ENCODE data around the gene SOX12.
"Not testable (repeated sequence)": the region's sequence is repeated elsewhere in the genome, so short reads cannot be mapped to it uniquely, and the experiment has no call there.

The SOX12 gene

DNA sequence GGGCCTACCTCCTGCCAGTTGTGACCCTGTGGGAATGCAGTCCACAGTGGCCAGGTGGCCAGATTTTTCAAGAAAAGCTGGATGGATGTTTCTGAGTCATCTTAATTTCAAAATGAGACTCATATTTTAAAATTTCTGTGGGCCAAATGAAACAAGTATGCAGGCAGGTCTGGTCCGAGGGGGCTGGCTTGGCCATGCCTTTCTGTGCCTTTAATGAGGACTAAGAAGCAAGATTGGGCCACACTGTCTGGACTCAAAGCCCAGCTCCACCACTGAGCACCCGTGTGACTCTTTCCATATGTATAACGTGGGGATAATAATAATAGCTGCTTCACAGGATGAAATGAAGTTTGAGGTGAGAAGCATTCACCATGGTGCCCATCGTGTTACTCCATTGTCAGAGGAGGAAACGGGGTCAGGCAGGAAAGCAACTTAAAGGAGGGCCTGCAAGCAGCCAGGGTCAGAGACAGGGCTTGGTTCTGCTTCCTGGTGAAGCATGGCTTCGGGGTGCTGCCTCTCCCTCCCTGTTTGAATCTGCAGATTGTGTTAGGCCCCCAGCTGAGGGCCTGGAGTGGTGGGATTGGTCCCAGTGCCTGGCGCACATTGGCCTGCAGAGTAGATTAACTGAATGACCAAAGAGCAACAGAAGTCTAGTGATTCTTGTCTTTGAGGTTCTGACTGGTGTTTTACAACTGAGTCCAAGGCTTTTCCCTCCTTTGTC, 3.8 kb downstream of the SOX12 start:
- no peak for DNase-seq

DNA sequence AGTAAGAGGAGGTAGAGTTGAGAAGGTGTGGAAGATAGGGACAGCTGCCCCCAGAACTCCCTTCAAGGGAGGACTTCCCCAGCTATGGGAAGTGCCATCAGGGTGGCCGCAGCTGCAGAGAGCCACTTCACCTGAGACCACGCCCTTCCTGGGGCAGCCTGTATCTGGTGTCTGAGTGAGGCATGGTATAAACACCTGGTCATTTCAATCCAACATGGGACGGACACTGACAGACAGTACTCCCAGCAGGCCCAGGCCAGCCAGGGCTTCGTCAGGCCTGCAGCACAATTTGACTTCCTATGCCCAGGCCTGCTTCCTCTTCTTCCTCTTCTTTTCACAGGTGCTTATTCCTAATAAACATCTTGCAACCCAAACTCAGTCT, 4.5 kb downstream of the SOX12 start:
- DNase-seq: no peak

DNA sequence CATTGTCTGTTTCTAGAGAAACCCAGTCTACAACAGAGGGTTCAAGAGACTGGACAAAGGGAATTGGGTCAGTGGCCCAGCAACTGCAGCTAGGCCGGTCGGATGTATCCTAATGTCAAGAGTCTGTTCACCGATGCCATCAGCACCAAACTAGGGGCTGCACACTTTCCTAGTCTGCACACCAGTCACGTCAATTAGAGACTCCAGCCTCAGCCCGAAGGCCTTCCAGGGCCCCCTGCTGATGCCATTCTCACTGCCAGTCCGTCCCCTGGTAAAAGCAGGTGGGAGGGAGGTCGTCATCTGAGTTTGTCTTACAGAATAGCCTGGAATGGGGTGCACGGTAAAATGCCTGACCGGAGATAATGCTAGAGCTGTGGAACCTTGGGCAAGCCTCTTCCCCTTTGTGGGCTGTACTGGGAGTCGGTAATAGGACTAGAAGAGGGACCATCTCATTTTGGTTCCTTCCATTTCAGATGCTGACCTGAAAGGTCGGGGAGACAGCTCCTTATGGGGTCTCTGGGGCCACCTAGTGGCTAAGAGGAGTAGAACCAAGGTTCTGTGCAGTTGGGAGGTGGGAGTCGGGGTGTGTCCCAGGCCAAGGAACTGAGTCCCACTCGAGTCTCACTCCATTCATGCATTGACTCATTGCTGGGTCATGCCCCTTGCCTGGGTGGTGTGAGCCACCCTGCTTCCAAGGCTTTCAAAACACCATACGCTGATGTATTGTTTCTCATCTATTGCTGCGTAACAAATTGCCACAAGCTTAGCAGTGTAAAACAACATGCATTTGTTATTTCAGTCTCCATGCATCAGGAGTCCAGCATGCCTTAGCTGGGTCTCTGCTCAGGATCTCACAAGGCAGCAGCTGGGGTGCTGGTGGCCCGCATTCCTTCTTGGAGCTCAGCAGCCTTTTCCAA, 5.1 kb downstream of the SOX12 start:
- peak; percentile 58 for DNase-seq

DNA sequence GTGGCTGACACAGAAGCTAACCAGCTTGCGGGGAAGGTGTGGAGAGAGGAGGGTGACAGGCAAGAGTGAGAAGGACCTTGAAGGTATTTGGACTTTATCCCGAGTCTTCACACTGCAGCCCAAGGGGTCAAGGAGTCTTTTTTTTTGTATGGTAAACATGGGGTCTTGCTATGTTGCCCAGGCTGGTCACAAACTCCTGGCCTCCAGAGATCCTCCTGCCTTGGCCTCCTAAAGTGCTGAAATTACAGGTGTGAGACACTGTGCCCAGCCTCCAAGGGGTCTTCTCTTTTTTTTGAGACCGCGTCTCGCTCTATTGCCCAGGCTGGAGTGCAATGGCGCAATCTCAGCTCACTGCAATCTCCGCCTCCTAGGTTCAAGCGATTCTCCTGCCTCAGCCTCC, 9.2 kb downstream of the SOX12 start:
- no peak for DNase-seq

DNA sequence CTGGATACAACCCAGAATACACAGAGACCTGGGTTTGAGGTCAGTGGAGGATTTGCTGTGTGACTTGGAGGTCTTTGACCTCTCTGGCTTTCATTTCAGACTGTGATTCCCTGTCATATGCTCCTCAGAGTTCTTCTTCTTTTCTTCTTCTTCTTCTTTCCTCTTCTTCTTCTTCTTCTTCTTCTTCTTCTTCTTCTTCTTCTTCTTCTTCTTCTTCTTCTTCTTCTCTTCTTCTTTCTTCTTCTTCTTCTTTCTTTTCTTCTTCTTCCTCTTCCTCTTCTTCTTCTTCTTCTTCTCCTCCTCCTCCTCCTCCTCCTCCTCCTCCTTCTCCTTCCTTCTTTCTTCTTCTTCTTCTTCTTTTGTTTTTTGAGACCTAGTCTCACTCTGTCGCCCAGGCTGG, 10.7 kb downstream of the SOX12 start:
- DNase-seq: not testable (repeated sequence)

DNA sequence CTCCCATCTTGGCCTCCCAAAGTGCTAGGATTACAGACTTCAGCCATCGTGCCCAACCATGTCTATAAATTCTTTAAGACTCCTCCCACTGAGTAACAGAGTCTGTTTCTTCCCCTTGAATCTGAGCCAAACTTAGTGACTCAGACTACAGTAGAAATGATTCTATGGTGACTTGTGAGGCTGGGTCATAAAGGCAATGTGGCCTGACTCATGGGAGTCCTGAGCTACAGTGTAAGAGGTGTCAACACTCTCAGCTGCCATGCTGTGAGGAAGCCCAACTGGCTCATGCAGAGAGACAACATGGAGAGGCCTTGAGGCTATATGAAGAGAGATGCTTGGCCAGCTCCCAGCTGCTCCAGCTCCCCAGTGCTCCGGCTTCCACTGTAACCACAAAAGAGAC, 16.3 kb downstream of the SOX12 start:
- DNase-seq: no peak

DNA sequence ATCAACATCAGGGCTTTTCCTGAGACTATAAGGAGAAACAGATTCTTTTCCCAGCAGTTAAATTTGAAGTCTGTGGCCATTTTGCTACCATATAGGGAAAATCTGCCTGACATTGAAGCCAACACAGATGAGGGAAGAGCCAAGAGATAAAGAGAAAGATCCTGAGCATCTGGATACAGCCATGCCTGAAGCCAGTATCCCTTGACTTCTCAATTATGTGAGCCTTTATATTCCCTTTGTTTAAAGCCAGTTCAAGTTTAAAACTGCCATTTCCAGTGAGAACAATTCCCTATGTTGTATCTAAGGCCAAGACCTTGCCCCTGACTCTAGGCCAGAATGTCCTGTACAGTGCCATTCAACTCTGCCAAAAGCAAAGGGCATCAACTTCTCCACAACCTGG, 17.8 kb downstream of the SOX12 start:
- DNase-seq: no peak

DNA sequence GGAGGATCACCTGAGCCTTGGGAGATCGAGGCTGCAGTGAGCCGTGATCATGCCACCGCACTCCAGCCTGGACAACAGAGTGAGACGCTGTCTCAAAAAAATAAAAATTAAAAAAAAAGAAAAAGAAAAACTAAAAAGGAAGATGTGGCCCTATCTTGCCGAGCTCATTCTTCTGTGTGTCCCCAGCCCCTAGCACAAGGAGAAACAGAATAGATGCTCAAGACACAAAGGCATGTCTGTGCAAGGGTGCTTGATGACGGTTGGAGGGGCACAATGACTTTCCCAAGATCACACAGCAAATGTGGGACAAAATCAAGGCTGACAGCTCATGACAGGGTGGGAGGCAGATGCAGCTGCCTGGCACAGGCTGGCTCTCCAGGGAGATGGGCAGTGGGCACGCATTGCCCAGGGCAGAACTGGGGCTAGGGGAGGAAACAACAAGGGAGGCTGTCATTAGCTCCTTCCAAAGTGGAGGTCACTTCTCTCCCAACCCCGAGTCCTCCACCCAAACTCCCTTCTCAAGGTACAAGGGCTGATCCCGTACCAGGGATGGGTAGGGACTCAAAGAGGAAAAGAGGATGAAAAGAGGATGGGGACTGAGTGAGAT, 20.8 kb downstream of the SOX12 start:
- DNase-seq: no peak

DNA sequence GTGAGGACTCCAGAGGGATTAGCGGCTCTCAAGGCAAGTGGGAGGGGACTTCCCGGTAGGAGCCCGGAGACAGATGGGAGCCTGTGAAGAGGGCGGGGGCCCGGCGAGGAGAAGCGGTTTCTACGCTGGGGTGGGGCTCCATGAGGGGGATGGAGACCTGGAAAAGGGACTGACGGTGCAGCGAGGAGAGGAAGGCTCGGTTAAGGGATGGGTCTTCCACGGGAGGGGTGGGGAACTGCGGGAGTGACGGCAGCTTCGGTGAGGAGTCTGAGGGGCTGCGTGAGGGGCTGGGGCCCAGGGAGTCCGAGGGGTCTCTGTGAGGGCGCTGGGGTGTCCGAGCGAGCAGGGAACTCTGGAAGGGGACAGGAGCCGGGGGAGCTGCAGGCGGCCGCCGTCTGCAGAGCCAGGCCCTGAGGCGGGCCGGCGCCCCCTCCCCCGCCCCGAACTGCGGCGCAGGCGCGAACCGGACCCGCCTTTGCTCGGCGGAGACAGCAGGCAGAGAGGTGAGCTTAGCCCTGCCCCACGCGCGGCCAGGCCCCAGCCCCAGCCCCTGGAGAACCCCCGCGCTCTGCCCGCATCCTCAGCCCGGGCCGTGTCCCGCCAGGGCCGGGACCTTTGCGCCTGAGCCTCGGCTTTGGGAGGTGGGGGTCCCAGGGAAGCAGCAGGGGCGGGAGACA, 21.4 kb downstream of the SOX12 start, which contains the start of gene NRSN2:
Gene NRSN2 (plus strand): TSS at position 472 of the 677 bp plus-strand sequence. CDS start 2,533 bp downstream, outside the sequence.
- DNase-seq: no peak

DNA sequence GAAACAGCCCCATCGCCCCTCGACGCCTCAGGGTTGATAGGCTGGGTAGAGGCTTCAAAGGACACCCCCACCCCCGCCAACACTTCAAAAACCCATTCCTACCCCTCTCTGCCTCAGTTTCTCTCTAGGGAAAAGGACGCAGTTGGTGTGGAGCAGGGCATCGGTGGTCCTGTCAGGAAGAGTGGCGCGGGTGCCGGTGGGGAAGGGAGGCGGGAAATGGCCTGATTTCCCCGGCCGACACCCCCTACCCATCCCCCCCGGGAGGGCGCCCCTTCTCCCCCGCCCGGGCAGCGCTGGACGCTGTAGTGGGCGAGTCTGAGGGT, 21.9 kb downstream of the SOX12 start:
- DNase-seq: no peak

DNA sequence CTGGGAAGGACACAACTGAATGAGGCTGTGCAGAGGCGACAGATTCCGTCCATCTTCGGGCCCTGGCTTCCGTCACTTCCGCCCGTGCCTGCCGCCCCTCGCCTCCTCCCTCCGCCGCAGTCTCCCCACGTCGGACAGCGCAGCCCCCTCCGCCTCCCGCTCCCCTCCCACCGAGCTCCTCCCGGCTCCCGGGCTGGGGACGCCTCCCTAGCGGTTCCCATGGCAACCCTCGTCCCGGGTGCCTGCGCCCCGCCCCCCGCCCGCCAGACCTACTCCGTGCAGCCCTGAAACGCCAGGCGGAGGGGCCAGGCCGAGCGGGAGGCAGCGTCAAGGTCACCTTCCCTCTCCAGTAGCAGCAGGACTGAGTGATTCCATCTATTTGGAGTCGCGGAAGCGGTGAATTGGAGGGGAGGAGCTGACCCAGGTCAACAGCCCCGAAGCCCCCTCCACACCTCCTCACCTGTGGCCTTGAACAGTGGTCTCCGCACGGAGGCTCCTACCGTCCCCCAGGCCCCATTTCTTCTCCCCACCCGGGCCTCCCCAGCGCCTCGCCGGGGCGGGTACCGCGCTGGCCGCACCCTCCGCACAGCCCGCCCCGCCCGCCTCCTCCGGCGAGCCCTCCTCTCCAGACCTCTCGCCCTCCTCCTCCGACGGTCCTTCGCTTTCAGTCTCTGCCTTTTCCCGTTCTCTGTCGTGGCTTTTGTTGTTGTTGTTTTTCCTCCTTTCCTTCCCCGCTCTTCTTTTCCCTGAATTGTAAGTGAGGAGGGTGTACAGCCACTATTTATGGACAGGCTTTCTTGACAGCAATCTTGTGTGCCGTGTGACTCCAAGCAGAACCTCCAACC, 22.5 kb downstream of the SOX12 start:
- DNase-seq: peak; percentile 31

DNA sequence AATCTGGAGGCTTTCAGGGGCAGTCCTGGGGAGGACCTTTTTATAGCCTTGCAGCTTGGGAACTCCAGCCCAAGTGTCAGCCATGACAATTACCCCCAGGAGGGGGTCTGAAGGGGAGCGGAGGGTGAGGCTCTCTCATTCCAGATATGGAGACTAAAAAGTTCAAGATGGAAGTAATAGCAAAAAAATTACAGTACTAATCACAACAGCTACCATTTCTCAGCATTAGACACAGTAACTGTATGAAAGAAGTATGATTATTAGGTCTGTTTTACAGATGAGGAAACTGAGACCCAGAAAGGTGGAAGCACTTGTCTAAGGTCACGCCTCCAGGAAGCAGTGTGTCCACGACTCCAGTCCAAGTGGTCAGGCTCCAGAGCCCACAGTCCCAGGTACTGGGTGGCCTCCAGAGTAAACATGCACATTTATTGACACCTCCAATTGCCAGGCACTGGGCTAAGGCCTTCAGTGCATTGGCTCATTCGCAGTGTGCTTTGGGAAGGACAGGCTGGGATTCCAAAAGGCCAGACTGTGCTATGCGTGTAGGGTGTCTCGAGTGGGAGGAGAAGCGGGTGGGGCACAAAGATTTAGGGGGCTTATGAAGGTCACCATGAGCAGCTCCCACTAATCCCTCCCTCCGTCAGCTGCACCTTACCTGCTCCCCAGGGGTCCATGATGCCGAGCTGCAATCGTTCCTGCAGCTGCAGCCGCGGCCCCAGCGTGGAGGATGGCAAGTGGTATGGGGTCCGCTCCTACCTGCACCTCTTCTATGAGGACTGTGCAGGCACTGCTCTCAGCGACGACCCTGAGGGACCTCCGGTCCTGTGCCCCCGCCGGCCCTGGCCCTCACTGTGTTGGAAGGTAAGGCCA, 23.9 kb downstream of the SOX12 start:
- no peak for DNase-seq

DNA sequence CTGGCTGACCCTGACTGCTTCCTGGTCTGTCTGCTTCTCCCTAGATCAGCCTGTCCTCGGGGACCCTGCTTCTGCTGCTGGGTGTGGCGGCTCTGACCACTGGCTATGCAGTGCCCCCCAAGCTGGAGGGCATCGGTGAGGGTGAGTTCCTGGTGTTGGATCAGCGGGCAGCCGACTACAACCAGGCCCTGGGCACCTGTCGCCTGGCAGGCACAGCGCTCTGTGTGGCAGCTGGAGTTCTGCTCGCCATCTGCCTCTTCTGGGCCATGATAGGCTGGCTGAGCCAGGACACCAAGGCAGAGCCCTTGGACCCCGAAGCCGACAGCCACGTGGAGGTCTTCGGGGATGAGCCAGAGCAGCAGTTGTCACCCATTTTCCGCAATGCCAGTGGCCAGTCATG, 27.8 kb downstream of the SOX12 start:
- DNase-seq: no peak

DNA sequence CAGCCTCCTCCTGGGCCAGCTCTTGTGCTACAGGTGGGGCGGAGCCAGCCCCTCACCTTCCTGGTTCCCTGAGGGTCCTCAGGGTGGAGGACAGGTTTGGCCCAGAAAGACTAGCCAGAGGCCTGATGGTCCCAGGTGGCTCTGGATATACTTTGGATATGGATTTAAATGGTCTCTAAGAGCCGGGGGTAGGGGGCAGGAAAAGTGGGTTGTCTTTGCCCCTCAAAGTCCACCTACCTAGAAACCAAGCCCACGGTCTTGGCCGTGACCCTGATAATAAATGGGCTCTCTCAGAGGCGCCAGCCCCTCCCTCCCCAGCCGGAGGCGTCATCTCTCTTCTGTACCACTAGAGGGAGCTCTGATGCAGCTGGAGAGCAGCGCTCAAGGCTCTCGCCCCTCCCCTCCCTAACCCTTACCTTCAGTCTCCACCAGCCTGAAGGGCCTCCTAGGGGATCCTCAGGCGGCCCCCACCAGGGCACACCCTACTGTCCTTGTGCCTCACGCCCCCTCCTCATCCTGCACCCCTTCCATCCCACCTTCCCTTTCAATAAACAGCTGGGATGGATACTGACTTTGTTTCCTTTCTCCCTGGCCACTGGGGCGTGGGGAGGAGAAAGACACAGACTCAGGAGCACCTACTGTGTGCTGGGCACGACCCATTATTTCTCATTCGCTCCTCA, 29.1 kb downstream of the SOX12 start:
- DNase-seq: peak; percentile 76

DNA sequence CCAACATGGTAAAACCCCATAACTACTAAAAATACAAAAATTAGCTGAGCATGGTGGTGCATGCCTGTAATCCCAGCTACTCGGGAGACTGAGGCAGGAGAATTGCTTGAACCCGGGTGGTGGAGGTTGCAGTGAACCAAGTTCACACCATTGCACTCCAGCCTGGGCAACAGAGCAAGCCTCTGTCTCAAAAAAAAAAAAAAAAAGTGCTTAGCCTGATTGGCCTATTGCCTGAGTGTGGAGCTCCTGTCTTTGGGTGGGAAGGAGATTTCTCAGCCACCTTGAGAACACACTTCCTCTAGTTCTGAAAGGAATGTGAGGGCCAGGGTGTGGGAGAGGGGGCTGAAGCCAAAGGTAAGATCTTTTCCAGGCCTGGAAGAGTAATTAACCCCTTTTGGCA, 30.8 kb downstream of the SOX12 start:
- DNase-seq: not testable (repeated sequence)

DNA sequence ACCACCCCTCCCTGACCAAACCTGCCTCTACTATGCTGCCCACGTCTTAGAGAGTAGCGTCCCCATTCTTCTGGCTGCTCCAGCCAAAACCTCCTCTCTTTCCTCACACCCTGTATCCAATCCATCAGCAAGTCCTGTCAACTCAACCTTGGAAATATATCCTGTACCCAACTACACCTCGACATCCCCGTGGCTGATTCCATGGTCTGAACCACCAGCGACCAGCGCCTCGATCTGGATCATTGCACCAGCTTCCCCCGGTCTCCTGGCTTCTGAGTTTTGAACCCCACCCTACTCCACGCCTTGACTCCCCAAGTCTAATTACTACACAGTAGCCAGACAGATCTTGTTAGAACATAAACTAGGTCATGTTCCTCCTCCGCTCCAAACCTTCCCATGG, 31.4 kb downstream of the SOX12 start:
- DNase-seq: no peak

DNA sequence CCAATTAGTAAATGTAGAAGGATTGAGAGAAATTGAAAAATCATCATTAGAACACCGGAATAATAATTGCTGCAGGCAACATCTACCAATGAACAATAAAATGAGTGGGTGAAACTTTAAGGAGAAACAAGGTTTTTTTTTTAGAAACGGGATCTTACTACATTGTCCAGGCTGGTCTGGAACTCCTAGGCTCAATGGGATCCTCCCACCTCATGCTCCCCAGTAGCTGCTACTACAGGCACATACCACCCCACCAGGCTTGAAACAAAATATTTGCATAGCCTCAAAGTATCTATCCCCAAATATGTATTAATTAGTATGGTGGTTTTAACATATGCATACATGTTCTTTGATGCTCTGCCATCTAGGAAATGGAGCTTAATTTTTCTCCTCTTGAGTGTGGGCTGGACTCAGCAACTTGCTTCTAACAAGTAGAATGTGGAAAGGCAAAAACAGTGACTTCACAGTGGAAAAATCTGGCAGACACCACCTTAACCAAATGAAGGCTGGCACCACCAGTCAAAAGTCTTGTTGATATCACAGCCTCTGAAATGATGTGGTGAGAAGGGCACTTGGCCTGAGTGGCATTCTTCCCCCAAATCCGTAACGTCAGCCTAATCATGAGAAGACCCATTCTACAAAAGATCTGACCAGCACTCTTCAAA, 33.7 kb downstream of the SOX12 start:
- DNase-seq: no peak

DNA sequence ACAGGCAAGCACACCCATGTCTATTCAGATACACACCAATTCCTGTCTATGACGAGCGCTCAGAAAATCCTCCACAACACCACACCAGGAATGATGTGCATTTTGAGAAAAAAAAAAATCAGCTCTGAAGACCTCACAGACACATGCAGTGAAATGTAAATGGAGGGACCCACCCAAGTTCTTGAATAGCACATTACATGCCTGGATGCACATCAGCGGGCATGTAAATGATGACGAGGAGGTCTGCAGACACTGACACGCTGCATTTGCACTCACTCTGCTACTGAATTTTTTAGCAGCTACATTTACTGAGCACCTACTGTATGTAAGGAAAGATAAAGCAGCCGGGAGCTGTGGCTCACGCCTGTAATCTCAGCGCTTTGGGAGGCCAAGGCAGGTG, 36.2 kb downstream of the SOX12 start:
- no peak for DNase-seq

DNA sequence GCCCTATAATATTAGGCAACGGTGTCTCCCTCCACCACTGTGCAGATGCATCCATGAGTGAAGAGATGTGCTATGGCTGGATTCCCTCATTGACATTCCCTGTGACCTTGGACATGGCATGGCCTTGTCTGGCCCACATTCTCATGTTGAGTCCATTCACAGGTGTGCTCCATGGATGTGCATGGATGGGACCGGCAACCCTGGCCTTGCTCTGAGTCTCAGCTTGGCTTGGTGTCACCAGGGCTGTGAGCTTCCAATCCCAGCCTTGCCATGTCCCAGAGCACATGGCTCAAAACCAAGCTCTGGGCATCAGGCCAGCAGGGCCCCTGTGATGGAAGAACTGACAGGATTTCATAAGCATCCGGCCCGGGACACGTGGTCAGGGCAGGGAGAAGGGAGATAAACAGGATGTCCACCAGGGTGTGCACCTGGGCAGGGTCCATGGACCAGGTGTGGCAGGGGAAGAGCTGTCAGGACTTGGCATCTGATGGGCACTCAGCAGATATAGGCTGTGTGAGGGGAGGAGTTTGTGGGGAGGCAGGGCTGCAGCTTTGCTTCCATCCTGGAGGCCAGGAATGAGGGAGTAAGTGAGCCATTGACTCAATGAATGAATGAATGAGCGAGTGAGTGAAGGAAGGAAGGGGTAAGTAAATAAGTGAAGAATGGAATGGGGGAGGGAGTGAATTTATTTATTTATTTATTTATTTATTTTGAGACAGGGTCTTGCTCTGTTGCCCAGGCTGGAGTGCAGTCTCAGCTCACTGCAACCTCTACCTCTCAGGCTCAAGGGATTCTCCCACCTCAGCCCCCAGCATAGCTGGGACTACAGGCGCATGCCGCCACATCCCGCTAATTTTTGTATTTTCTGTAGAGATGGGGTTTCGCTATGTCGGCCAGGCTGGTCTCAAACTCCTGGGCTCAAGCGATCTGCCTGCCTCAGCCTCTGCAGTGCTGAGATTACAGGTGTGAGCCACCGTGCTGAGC, 37.2 kb downstream of the SOX12 start:
- no peak for DNase-seq

Data from central memory CD4-positive, alpha-beta T cell (primary cell).